ENCODE results near the gene ISG15.

The ISG15 gene

DNA sequence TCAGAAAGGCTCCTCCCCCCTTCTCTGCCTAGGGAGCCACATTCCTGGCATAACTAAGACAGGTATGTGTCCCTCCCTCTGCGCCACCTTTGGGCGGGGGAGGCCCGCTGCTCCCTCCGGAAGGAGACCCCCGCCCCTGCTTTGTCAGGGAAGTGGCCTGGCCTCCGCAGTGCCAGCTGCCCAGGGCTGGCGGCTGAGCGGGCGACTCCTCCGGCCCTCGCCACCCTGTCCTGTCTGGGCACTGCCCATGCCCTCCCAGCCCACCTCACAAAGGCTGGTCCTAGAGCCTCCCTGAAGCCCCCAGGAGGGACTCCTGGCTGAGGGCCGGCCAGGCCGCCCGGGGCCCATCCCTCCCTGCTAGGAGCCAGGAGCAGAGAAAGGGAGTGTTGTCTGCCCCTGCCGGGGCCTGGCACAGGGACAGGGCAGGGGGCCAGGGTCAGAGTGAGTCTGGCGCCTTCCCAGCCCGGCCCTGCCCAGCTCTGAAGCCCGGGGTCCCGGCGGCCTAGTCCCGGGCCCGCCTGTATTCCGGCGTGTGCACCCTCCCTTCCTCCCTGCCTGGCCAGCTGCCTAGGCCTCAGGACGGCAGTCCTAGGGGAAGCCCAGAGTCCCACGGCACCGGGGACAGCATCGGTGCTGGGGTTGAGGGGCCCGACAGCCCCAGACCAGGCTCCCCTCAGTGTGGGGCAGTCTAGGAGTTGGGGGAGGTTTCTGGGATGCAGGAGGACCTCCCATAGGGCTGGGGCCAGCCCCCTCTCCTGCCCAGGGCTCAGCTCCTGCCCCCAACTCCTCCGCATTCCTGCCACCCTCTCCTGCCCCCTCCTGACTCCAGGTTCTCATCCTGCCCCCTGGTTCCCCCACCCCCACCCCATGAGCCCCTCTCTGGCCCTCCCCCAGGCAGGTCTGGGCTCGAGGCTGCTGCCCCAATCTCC, 11.7 kb downstream of the ISG15 start:
- peak in 33 of 56 donors; percentile 15 to 69 (median 33) for DNase-seq

DNA sequence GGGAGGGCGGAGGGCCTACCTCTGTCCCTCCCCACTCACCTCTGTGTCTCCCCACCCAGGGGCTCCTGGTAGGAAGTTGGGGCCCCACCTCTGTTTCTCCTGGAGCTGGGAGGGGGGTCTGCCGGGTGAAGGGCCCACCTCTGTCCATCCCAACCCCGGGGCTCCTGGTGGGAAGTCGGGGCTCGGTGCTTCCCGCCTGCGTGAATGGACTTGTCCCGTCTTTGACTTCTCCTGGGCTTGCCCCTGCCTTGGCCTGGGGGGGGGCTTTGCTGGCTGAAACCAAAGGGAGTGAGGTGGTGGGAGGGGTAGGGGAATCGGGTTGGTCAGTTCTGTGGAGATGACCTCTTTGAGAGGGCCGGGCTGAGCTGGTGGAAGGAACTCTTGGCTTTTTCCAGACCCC, 12.4 kb downstream of the ISG15 start:
- DNase-seq, result no peak

DNA sequence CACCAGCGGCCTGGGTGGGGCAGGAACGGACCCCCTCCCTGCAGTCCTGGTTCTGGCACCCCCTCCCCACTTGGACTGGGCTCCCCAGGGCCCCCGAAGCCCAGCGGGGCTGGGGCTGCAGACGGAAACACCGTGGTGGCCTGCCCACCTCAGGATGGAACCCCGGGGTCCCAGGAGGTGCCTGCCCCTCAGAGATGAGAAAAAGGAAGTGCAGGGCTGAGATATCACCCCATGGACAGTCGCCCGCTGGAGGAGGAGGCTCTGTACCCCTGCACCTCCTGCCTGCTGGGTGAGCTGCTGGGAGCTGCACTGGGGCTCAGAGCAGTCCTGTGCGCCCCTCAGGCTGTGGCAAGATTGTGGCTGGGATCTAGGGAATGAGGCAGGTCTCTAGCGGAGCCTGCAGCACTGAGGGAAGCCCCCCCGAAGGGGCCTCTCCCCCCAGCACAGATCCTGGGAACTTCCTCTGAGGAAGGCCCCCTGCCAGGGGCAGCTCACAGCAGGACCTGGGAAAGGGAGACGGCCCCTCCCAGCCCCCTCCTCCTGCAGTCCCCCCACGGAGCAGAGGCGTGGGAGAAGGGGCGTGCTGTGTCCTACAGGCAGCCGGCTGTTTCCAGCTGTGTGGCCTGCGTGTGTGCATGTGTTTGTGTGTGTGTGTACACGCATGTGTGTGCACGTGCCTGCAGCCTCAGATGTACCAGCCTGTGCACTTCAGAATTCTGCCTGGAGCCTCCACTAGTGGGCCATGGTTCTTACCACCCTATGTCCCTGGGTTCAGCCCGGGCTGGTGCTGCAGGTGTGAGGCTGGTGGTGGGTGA, 13.5 kb downstream of the ISG15 start:
- DNase-seq, result no peak

DNA sequence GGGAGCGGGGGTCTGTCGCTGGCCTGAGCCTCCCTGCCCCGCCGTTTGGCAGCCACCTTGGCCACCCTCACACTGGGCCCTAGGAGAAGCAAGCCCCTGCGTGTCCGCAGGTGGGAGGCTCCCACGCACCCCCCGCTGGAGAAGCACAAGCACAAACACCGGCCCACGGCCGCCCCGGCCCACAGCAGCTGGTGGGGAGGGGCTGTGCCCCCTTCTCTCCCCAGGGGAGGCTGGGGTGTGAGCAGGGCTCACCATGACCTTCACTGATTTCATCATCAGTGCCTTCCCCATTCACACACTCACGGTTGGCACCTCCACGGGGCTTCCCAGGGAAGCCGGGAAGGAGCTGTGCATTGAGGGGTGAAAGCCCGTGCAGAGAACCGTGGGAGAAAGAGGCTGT, 14.5 kb downstream of the ISG15 start:
- DNase-seq, result no peak

DNA sequence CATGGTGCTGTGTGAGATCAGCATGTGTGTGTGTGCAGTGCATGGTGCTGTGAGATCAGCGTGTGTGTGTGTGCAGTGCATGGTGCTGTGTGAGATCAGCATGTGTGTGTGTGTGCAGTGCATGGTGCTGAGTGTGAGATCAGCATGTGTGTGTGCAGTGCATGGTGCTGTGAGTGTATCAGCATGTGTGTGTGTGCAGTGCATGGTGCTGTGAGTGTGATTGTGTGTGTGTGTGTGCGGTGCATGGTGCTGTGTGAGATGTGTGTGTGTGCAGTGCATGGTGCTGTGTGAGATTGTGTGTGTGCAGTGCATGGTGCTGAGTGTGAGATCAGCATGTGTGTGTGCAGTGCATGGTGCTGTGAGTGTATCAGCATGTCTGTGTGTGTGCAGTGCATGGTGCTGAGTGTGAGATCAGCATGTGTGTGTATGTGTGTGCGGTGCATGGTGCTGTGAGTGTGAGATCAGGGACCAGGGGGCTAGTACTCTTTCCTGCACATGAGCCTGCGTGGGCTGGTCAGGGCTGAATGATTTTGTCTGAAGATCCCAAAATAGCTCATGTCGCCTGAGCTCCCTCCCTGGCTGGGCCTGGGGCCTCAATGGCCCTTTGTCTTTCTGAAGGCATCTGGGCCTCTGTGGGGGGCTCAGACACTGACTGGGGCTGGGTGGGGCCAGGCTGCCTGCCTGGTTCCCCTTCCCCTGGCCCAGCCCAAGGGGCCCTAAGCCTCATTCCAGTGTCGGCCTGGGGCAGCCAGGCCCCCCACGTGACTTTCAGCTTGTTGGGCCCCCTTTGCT, 17.8 kb downstream of the ISG15 start:
- DNase-seq, result peak in 16 of 56 donors; percentile 10 to 59 (median 27)

DNA sequence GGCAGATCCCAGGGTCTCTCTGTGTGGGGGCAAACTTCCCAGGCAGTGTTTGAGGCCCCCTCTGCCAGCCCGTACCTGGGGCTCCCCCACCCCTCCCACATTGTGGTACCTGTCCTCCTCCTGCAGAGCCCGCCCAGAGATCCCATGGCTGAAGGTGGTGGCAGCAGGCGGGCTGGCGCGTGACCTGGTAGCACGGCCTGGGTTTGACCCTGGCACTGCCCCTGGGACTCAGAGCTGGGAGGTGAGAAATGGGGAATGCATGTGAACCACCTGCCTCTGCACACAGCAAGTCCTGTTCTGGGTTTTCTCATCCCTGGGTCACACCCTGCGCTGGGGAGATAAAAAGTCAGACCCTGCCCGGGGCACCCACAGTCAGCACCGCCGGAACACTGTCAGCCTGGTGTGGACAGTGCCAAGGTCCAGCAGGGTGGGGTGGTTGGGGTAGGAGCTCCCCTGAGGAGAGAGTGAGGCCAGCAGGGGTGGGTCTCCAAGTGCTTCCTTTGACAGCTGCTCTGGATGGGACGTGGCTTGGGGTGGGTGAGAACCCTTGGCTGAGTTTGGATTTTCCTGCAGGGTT, 18.4 kb downstream of the ISG15 start:
- no peak for DNase-seq

DNA sequence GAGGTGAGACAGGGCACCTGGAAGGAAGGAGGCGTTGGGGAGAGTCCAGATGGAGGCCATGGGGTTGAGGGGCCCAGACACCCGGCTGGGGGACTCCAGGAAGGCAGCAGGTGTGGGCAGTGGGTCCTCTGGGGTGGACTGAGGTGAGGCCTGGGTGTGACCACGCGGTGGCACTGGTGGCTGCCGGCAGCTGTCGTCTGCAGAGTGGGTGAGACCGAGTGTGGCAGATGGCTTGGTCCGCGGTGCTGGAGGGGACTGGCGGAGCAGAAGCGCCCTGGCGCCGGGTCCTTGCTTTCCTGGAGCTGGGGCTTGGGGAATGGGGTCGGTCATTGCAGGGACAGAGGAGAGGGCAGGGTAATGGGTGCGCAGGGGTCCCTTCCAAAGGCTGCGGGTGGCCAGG, 19.1 kb downstream of the ISG15 start:
- peak in 18 of 56 donors; percentile 15 to 68 (median 39) for DNase-seq

DNA sequence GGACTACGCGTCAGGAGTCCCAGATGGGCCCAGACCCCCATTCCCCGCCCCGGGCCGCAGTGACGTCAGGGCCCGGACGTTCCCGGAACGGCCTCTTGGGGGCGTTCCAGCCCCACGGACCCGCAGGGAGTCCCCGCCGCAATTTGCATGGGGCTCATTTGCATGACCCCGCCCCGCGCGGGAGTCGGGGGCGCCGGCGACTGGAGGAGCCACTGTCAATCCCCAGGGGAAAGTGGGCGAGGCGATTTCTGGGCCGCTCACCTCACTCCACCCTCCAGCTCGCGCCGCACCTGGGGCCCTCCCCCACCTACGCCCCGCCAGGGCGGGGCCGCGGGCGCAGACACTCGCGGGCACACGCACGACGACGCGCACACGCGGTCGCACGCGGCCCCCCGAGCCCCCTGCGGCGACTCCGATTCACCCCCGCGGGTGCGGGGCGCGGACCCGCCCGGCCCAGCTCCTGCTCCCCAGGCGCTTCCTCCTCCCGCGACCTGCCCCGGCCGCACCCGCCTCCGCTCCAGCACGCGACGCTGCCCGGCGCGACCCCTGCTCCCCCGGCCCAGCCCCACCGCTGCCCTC, 19.8 kb downstream of the ISG15 start:
- DNase-seq, result peak in 53 of 56 donors; percentile 29 to 94 (median 78)

DNA sequence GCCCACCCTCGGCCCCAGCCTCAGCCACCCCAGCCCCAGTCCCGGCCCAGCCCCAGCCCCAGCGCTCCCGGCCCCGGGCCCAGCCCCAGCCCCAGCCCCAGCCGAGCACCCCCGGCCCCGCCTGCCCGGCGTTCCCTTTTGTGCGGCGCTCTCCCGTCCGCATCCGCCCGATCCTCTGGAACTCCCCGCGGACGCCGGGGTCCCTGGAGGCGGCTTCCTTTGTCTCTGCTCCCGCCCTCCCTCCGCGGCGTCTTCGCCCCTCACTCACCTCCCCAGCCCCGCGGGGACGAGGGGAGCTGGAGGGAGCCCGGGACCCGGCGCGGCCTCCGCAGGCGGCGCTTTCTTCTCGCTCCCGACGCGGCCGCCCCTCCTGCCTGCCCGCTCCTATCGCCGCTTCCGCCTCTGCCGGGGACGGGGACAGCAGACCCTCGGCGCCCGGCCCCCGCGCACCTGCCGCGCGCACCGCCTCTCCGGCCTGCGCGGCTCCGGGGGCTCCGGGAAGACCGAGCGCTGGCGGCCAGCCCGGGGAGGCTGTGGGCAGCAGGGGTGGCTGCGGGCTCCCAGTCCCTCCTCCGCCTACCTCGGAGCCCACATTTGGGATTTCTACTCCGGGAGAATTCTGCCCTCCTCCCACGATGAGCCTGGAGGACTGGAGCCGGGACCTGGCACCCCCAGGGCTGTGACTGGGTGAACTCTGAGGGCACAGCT, 20.6 kb downstream of the ISG15 start:
- DNase-seq, result no peak

DNA sequence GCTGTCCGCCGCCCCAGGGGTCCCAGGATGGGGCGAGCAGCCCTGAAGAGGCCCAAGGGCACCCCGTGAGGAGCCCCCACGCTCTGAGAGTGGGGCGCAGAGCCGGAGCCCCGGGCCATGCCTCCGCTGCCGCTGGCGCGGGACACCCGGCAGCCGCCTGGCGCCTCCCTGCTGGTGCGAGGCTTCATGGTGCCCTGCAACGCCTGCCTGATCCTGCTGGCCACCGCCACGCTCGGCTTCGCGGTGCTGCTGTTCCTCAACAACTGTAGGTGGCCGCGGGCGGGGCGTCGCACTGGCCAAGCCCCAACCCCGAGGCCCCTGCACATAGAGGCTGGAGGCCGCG, 21.1 kb downstream of the ISG15 start:
- DNase-seq, result no peak

DNA sequence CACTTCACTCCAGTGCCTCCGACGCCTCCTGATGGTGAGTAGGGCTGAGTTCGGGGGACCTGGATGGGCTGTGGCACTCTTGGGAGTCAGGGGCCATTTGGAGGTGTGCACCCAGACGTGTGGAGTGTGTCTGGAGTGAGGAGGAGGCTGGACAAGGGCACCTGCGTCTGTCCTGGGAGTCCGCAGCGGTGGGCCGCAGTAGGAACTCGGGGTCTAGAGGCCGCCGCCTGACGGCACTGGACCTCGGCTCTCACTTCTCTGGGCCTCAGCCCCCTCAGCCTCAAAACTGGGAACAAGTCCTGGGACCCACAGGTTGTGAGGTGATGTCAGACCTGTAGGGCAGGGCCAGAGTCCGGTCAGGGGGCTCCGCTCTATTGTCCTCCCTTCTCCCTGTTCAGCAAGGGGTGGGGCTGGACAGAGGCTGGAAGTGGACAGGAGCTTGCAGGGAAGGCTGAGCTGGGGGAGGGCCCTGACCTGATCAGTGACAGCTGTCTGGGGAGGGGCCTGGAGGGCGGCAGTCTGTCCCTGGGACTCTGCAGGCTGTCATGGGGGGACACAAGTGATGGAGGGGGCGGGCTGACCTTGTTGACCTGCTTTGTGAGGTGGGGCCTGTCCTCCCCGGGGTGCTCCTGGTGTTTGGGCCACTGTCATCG, 22.1 kb downstream of the ISG15 start:
- DNase-seq, result no peak

DNA sequence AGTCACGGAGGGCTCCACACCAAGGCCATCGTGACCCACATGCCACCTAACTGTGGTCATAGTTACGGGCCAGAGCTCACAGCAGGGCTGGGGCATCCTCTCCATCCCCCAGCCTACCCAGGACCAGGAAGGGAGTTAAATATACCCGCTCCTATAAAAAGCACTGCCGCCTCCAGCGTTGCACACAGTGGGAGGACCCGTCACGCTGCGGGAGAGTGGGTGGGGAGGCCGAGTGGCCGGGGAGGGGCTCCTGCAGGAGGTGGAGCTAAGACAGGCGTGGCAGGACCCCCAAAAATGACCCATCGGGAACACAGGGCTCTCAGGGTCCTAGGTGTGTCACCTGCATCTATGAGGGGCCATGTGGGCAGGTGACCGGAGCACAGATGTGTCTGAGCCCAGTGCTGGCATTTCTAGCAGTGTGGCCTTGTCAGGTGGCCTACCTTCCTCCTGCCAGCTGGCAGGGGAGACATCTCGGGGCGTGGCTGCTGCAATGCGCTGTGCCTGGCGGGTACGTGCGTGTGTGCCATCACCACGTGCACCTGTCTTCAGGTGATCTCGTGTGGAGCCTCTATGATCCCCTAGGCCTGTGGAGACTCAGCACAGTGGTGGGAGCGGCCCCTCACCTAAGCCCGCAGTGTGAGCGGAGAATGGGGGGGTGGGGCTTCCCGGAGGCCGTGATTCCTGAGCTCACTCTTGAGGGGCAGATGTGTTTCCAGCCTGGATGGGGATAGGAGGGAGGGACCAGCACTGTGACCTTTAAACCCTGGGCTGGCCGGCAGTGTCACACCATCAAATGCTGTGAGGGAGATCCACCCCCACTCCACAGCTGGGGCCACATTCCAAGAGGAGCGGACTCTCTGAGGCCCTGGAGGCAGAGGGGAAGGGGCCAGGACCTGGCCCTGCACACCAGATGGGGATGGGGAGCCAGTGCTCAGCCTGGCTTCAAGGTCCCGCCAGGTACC, 24.4 kb downstream of the ISG15 start:
- DNase-seq, result peak in 2 of 56 donors; percentile 23 to 38

DNA sequence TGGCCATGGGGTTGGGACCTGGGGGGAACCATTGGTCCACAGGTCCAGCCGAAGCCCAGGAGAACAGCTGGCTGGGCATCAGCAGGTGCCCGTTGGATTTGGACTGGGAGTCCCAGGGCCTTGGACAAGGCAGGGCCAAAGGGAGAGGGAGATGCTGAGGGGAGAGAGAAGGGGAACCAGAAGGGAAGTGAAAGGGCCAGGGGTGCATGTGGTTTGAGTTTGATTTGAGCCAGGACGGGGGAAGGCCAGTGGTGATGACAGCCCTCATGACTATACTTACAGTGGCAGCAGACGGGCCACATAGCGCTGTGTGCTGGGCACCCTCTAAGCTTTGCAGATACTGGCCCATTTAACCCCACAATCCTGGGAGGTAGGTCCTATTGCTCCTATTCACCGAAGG, 25.4 kb downstream of the ISG15 start:
- no peak for DNase-seq

DNA sequence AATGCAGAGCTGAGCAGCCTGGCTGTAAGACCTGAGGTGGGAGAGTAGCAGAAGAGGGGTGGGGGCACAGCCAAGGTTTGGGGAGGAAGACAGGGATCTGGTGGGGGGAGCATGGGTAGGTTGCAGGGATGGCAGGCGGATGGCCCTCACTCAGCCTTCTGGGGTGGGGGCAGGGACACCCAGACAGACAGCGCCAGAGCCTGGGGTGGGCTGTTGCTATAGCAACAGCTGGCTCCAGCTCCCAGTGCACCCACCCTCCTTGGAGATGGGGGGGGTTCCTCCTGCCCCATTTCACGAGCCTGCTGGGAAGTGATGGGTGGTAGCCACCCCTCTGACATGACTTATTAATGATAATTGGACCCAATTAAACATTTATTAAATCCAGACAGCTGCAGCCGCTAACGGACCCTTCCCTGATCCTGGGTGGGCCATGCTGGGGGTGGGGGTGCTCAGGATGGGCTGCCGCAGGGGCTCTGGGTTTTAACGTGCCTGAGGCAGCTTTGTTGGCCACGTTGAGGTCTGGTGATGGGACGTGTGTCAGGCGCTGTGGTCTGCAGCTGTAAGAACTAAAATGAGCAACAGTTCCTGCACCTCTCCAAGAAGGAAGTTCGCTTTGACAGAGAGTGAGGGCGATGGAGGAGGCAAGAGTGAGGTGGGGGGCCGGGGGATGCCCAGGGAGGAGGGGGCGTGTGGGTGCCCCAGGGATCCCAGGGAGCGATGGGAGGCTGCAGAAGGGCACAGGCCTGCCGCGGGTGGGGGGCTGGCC, 26.0 kb downstream of the ISG15 start:
- no peak for DNase-seq

DNA sequence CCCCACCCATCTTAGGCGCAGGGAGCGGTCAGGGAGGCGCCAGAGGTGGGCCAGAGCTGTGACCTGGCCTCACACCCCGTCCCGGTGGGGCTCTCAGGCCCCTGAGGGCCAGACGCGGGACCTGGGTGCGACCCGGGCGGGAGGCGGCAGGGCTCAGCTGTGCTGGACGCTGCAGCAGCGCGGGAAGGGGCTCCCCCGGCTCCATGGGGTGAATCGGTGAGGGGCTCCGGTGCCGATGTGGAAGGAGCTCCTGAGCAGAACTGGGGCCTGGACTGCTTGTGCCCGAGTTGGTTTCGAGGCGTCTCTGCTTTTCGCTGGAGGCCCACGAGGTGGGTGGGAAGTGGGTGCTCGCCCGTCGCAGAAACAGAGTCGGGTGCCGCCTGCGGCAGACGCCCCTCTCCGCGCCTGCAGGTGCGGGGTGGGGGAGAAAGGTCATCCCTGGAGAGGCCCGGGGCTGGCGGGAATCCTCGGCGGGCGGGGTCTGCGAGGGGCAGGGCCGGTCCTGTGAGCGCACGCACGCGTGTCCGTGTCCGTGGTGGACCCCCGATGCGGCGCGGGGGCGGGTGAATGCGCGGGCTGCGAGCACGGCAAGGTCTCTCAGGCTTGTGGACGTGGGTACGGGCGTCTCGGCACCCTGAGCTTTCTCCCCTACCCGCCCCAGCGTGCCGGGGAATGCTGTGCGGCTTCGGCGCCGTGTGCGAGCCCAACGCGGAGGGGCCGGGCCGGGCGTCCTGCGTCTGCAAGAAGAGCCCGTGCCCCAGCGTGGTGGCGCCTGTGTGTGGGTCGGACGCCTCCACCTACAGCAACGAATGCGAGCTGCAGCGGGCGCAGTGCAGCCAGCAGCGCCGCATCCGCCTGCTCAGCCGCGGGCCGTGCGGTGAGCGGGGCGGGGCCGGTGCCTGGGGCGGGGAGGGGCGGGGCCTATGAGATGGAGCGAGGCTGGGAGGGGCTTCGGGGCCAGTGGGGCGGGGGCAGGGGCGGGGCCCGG, 27.0 kb downstream of the ISG15 start:
- DNase-seq, result peak in 50 of 56 donors; percentile 18 to 85 (median 66)

DNA sequence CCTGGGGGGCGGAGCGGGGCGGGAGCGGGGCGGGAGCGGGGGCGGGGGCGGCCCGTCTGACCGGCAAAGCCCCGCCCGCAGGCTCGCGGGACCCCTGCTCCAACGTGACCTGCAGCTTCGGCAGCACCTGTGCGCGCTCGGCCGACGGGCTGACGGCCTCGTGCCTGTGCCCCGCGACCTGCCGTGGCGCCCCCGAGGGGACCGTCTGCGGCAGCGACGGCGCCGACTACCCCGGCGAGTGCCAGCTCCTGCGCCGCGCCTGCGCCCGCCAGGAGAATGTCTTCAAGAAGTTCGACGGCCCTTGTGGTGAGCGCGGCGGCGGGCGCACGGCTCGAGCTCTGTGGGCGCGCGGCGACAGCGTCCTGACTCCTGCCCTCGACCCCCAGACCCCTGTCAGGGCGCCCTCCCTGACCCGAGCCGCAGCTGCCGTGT, 27.8 kb downstream of the ISG15 start:
- peak in 1 of 56 donors; percentile 57 for DNase-seq
